Thyroid gland (tissue), 4 donors: ENCODE data around the gene NDRG3. TPM values are rescaled to one million over a fixed set of nuclear protein-coding genes. Genes with fewer than 3 reads are reported as not detected.

Experiments
- DNase-seq, 2 donors: peaks; one replicate each; pipeline ENCODE4 v3.0.0-alpha.2; 2019
- H3K27ac ChIP-seq, 3 donors: fragments of 200-600 bp; sonication (generic); 1 replicate in 2 of 3; 2 replicates in 1 of 3; pipeline ENCODE4 v1.5.1; 2016 to 2019; ENCODE audit warnings: mild to moderate bottlenecking in 1 of 3, moderate library complexity in 1 of 3
- H3K27me3 ChIP-seq: fragments of 200-600 bp; sonication (generic); one replicate; pipeline ENCODE4 v1.5.1; 2019
- H3K36me3 ChIP-seq, 2 donors: fragments of 200-600 bp; sonication (generic); one replicate each; pipeline ENCODE4 v1.5.1; 2016 to 2019
- H3K4me1 ChIP-seq, 2 donors: fragments of 200-600 bp; sonication (generic); one replicate each; pipeline ENCODE4 v1.5.1; 2017 to 2019
- H3K4me3 ChIP-seq, 3 donors: fragments of 200-600 bp; sonication (generic); replicated peaks in 1 of 3; 1 replicate in 2 of 3; 2 replicates in 1 of 3; pipeline ENCODE4 v1.5.1; 2016; ENCODE audit warnings: mild to moderate bottlenecking in 1 of 3
- H3K9me3 ChIP-seq: fragments of 200-600 bp; sonication (generic); one replicate; pipeline ENCODE4 v1.5.1; 2017
- CTCF ChIP-seq, 6 experiments: fragments of 200-600 bp in 3 of 6; fragments of 450-650 bp in 3 of 6; sonication (generic) in 3 of 6; IDR thresholded peaks; one replicate each; pipeline ENCODE4 v1.5.1; 2016 to 2019; ENCODE audit warnings: antibody characterized with exemption in 6 of 6, mild to moderate bottlenecking in 2 of 6, inconsistent platforms in 1 of 6, moderate library complexity in 1 of 6
- POLR2A ChIP-seq, 2 donors: fragments of 450-650 bp; IDR thresholded peaks; one replicate each; pipeline ENCODE4 v1.6.1; 2017; ENCODE audit warnings: antibody characterized with exemption in 2 of 2, mild to moderate bottlenecking in 2 of 2, moderate library complexity in 1 of 2
- WGBS, 2 donors: methylation state at CpG; one replicate each; pipeline ENCODE4 v1.1.5; 2017; 5-methylcytosine and 5-hydroxymethylcytosine counted together
- intact Hi-C: fragments of 100-400 bp; cut with DNase I; formaldehyde crosslinking; loops from one replicate; pipeline ENCODE4 v1.15.1; 2023
- total RNA-seq, 4 donors: library from RNA; depleted of rRNA; stranded (reverse); fragments of >200 nt; gene quantifications; one replicate each; pipeline ENCODE4 v1.2.3, GENCODE V29; 2016

NDRG3 gene
- total RNA-seq, 4 donors from 2014 or later, result 14.6 to 32.1 (median 27.9) TPM

DNA sequence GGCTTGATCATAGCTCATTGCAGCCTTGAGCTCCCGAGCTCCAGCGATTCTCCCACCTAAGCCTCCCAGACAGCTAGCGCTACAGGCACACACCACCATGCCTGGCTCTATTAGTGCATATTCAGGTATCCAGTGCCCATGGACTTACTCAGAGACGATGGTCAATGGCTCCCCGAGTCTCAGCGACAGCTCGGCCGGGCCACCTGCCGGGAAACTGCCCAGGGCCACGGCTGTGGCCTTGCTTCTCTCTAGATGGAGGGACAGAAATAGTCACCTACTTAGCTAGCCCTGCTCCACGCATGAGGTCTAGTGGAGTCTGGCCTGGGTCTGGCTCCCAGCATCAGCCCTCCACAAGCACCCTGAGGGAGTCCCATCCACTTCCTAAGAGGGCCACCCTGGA lies 111.5 kb downstream of the NDRG3 start:
- intact Hi-C loops, result no loop called here
- H3K36me3 ChIP-seq, result no peaks in the 10 kb centered on the region
- TF ChIP-seq POLR2A (IDR thresholded peaks at IDR 0.05), result no peak
- TF ChIP-seq CTCF (IDR thresholded peaks at IDR 0.05), result no peak
- no peaks in the 10 kb centered on the region for H3K9me3 ChIP-seq
- no peaks in the 10 kb centered on the region for H3K4me1 ChIP-seq
- H3K27me3 ChIP-seq, result no peaks in the 10 kb centered on the region
- H3K4me3 ChIP-seq, result no peak overlapping the region
- WGBS, 2 donors, result 93 to 94% methylated on average over 4 to 11 of the region's 11 CpGs
- no peak overlapping the region for H3K27ac ChIP-seq
- DNase-seq, result no peak

- no peak for TF ChIP-seq POLR2A (IDR thresholded peaks at IDR 0.05)
- no peak for TF ChIP-seq CTCF (IDR thresholded peaks at IDR 0.05)
- Histone ChIP-seq H3K4me1 (no peaks in the 10 kb centered on the region), H3K4me3 (no peak overlapping the region), H3K36me3 (no peaks in the 10 kb centered on the region), H3K9me3 (no peaks in the 10 kb centered on the region), H3K27ac (no peak overlapping the region), H3K27me3 (no peaks in the 10 kb centered on the region)
- 84 to 85% methylated on average over 7 to 8 of the region's 9 CpGs for WGBS, 2 donors
- DNase-seq, result no peak
- intact Hi-C loops, result no loop called here
These were observed 112.6 kb downstream of the NDRG3 start for GRCh38 chr20:36633285-36633772.

GRCh38 chr20:36632487-36633284 lies 113.2 kb downstream of the NDRG3 start:
- TF ChIP-seq CTCF (IDR thresholded peaks at IDR 0.05), result no peak
- no peak for TF ChIP-seq POLR2A (IDR thresholded peaks at IDR 0.05)
- intact Hi-C loops, result no loop called here

GRCh38 chr20:36632147-36632486 lies 113.8 kb downstream of the NDRG3 start:
- intact Hi-C loops, result no loop called here
- WGBS, 2 donors, result 77 to 88% methylated on average over 2 to 3 of the region's 3 CpGs
- no peaks in the 10 kb centered on the region for H3K36me3 ChIP-seq
- TF ChIP-seq CTCF (IDR thresholded peaks at IDR 0.05) (no peak), POLR2A (IDR thresholded peaks at IDR 0.05) (no peak)
- H3K9me3 ChIP-seq, result no peaks in the 10 kb centered on the region
- H3K4me1 ChIP-seq, result no peaks in the 10 kb centered on the region
- no peaks in the 10 kb centered on the region for H3K27me3 ChIP-seq
- no peak overlapping the region for H3K4me3 ChIP-seq
- H3K27ac ChIP-seq, result no peak overlapping the region
- DNase-seq, result no peak

More at GRCh38 chr20:36632487-36633284, 113.2 kb downstream of the NDRG3 start:
- no peak for DNase-seq
- H3K9me3 ChIP-seq, result no peaks in the 10 kb centered on the region
- H3K27ac ChIP-seq, result no peak overlapping the region
- 78 to 85% methylated on average over 11 to 13 of the region's 14 CpGs for WGBS, 2 donors
- no peak overlapping the region for H3K4me3 ChIP-seq
- H3K36me3 ChIP-seq, result no peaks in the 10 kb centered on the region
- H3K4me1 ChIP-seq, result no peaks in the 10 kb centered on the region
- H3K27me3 ChIP-seq, result no peaks in the 10 kb centered on the region

DNA sequence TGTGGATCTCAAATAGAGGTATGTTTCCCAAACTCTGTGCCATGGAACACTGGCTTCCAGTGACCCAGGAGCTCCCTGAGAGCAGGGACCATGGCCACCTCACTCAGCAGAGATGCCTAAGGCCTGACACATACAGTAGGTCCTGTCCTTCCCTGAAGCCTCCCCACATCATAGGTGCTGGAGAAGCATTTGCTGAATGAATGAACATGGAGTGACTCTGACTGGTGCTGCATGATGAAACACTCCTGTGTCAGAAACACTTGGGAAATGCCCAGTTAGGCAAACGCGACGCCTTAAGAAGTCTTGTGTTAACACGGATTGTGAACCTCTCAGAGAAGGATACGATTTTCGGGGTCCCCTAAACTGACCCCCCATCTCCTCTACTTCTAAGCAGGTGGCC lies 114.2 kb downstream of the NDRG3 start:
- Histone ChIP-seq H3K36me3 (no peaks in the 10 kb centered on the region), H3K9me3 (no peaks in the 10 kb centered on the region), H3K27me3 (no peaks in the 10 kb centered on the region), H3K4me1 (no peaks in the 10 kb centered on the region), H3K4me3 (no peak overlapping the region), H3K27ac (no peak overlapping the region)
- DNase-seq, result no peak
- intact Hi-C loops, result no loop called here
- TF ChIP-seq CTCF (IDR thresholded peaks at IDR 0.05) (no peak), POLR2A (IDR thresholded peaks at IDR 0.05) (no peak)
- WGBS, 2 donors, result 87 to 90% methylated on average over 6 of the region's 6 CpGs
